ENCODE measurements around the gene IMPDH2. TPM values are rescaled to one million over a fixed set of nuclear protein-coding genes. Genes with fewer than 3 reads are reported as not detected.
A peak's percentile ranks its signal among the peaks of the same experiment; 100 is the strongest.

Gene IMPDH2
- total and polyA plus RNA-seq, 2 of the 8 experiments (the other 6 are each of a cell fraction or from before 2014, with no cell fraction given): 374 to 409 TPM

DNA sequence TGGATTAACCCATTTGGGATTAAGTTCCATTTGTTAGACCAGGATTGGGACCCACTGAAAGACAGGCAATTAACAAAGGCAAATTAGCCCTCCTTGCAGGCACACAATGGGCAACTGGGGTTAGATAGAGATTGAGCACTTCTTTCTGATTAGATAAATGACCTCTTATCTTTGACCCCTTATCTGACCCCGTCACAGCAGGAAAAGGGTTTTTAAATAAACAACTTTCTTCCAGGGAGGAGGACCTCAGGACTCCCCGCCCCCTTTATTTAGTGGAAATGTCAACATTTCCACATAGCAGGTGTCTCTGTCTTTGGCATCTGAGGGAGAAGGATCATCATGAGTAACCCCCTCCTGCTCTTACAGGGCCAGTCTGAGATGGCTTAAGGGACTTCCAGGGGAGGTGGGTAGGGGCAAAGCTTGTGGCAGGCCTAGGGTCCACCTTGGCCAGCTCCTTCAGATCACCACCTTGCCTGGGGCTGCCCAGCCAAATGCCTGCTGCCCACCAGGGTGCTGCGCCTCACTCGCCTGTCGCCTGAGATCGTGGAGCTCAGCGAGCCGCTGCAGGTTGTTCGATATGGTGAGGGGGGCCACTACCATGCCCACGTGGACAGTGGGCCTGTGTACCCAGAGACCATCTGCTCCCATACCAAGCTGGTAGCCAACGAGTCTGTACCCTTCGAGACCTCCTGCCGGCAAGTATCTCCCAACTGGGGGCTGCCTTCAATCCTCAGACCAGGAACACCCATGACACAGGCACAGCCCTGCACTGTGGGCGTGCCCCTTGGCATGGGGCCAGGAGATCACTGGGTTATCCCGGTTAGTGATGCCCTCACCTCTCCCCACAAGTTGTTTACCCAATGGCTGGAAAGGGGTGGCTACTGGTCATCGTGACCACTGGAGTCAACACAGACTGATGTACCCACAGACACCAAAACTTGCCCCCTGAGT lies 24.6 kb downstream of the IMPDH2 start:
- Histone ChIP-seq H3K23me2 (ENCODE audit: low read depth, low read length) (peaks cover 12% of the 10 kb centered on the region), H3K9me3 (ENCODE audit: insufficient read depth in 2 of 2, low read depth in 1 of 2, low read length in 1 of 2) (no peaks in the 10 kb centered on the region), H2BK15ac (ENCODE audit: low read length) (no peak overlapping the region; the same call in 1 of the 2 replicates), H2BK120ac (replicated peaks; ENCODE audit: low read depth, low read length) (no peak overlapping the region), H3K56ac (replicated peaks; ENCODE audit: insufficient read length, low read depth, low read length) (no peak overlapping the region), H2BK12ac (ENCODE audit: low read depth, low read length) (peak overlapping the region; percentile 50; the same call in 1 of the 2 replicates), H3K79me1 (ENCODE audit: low read depth, low read length) (peaks cover 7% of the 10 kb centered on the region), H4K91ac (replicated peaks; ENCODE audit: insufficient read length, low read length) (no peak overlapping the region), H3K4me3 (ENCODE audit: extremely low read depth in 1 of 4, insufficient read depth in 2 of 4, low read depth in 3 of 4, low read length in 4 of 4) (no peak overlapping the region), H4K8ac (ENCODE audit: extremely low read depth, insufficient read depth, low read length) (no peak overlapping the region), H3K9ac (replicated peaks in 1 of 4; ENCODE audit: extremely low read depth in 1 of 4, low read depth in 3 of 4, low read length in 3 of 4) (no peak overlapping the region), H3K27me3 (replicated peaks in 1 of 4; ENCODE audit: control insufficient read depth in 3 of 4, extremely low read depth in 1 of 4, insufficient read depth in 3 of 4, low read length in 3 of 4) (no peaks in the 10 kb centered on the region), H4K20me1 (replicated peaks in 1 of 2; ENCODE audit: control insufficient read depth in 1 of 2, insufficient read depth in 2 of 2, low read length in 2 of 2) (peaks cover 7 to 12% of the 10 kb centered on the region in 2 experiments), H3K79me2 (ENCODE audit: control insufficient read depth in 1 of 2, insufficient read depth in 2 of 2, low read length in 2 of 2) (peaks cover 11 to 18% of the 10 kb centered on the region in 2 experiments), H2BK20ac (ENCODE audit: low read length) (no peak overlapping the region), H3K18ac (ENCODE audit: extremely low read depth, low read length) (no peak overlapping the region), H3K14ac (ENCODE audit: insufficient read length) (no peak overlapping the region), H3K4me1 (replicated peaks in 1 of 4; ENCODE audit: control insufficient read depth in 3 of 4, insufficient read depth in 4 of 4, low read length in 3 of 4) (peaks cover 0 to 13% (median 9%) of the 10 kb centered on the region in 4 experiments; a peak in 6 of 7 replicates), H3K27ac (ENCODE audit: low read depth, low read length) (no peak overlapping the region), H2AK5ac (ENCODE audit: low read depth, low read length) (no peak overlapping the region), H3K4me2 (ENCODE audit: insufficient read depth in 1 of 2, low read depth in 2 of 2, low read length in 2 of 2) (no peak overlapping the region), H2BK5ac (ENCODE audit: low read depth, low read length) (no peak overlapping the region), H4K5ac (ENCODE audit: insufficient read length, low read depth, low read length) (no peak overlapping the region), H2AFZ (ENCODE audit: low read length) (no peak overlapping the region), H3K23ac (ENCODE audit: insufficient read length) (no peak overlapping the region), H3K36me3 (ENCODE audit: control insufficient read depth in 2 of 4, insufficient read depth in 4 of 4, low read length in 3 of 4) (peaks cover 0 to 5% (median 1%) of the 10 kb centered on the region in 4 experiments; a peak in 2 of 8 replicates), H3K4ac (replicated peaks; ENCODE audit: insufficient read length, low read depth, low read length) (no peak overlapping the region)
- ChIA-PET CTCF (ENCODE audit: partially characterized antibody) (interaction anchor here (5.0 to 24.3 kb wide), 3 partner anchors 11 to 17 kb away, joined by 36 to 467 read pairs (median 42); partner anchors contain the start of genes NDUFAF3 and P4HTM), POLR2A (ENCODE audit: partially characterized antibody) (interaction anchor here (0.6 to 38.8 kb wide), 7 partner anchors 2 to 812 kb away, joined by 3 to 1518 read pairs (median 3); partner anchors contain the start of genes CELSR3, DALRD3, IMPDH2 and NDUFAF3)
- whole genome bisulfite sequencing, 2 experiments (ENCODE audit: extremely low coverage in 1 of 2, insufficient coverage in 1 of 2, insufficient read length in 1 of 2, insufficient replicate concordance in 2 of 2, low coverage in 1 of 2, low lambda C conversion rate in 2 of 2, missing lambda C conversion rate in 1 of 2): 90% methylated on average over 16 of the region's 16 CpGs; no CpG with 5 or more reads in 1 of the 2 experiments
- DNase-seq (ENCODE audit: low read depth in 1 of 2, low spot score in 2 of 2) (no peak), FAIRE-seq (no peak)
- TF ChIP-seq TBP (IDR thresholded peaks at IDR 0.05; ENCODE audit: low read depth, low read length) (no peak), ZNF274 (IDR thresholded peaks at IDR 0.05; ENCODE audit: borderline replicate concordance, extremely low read depth, low read length) (no peak), JUN (IDR thresholded peaks at IDR 0.05; ENCODE audit: low read depth, low read length) (no peak), CHD1 (IDR thresholded peaks at IDR 0.05; ENCODE audit: low read depth, low read length) (no peak), RFX5 (IDR thresholded peaks at IDR 0.05; ENCODE audit: borderline replicate concordance, low read depth, low read length) (no peak), SP4 (IDR thresholded peaks at IDR 0.05; ENCODE audit: low read length) (no peak), POLR2A (IDR thresholded peaks at IDR 0.05; ENCODE audit: control extremely low read depth in 1 of 2, low read depth in 2 of 2, low read length in 2 of 2) (no peak), ASH2L (IDR thresholded peaks at IDR 0.05; ENCODE audit: low read length) (no peak), SP1 (IDR thresholded peaks at IDR 0.05; ENCODE audit: low read depth, low read length) (no peak), CBX8 (IDR thresholded peaks at IDR 0.05; ENCODE audit: borderline replicate concordance, low read depth, low read length) (no peak), HDAC2 (IDR thresholded peaks at IDR 0.05; ENCODE audit: borderline replicate concordance in 1 of 2, low read depth in 2 of 2, low read length in 2 of 2) (no peak), BACH1 (IDR thresholded peaks at IDR 0.05; ENCODE audit: low read length) (no peak), NRF1 (IDR thresholded peaks at IDR 0.05; ENCODE audit: low read depth, low read length) (no peak)

All from H1 (cell line).